Muscle layer of duodenum (tissue), 2 donors: ENCODE measurements around the gene AS3MT.
"Not testable (repeated sequence)": the region's sequence is repeated elsewhere in the genome, so short reads cannot be mapped to it uniquely, and the experiment has no call there.

Experiments used
- H3K27ac ChIP-seq: one replicate; pipeline ENCODE4 v1.7.0; 2013; ENCODE audit warnings: mild to moderate bottlenecking, low read length
- H3K27me3 ChIP-seq: one replicate; pipeline ENCODE4 v1.7.0; 2013; ENCODE audit warnings: low read depth, mild to moderate bottlenecking, control low read depth, low read length
- H3K36me3 ChIP-seq, 2 donors: one replicate each; pipeline ENCODE4 v1.7.0; 2013; ENCODE audit warnings: low read length in 2 of 2, control low read depth in 1 of 2, mild to moderate bottlenecking in 1 of 2; ENCODE audit not compliant: insufficient read depth in 2 of 2, control insufficient read depth in 1 of 2
- H3K4me1 ChIP-seq, 2 donors: one replicate each; pipeline ENCODE4 v1.7.0; 2013; ENCODE audit warnings: low read length in 2 of 2, mild to moderate bottlenecking in 2 of 2, control low read depth in 1 of 2, moderate library complexity in 1 of 2; ENCODE audit not compliant: insufficient read depth in 2 of 2, control insufficient read depth in 1 of 2
- H3K4me3 ChIP-seq, 2 donors: one replicate each; pipeline ENCODE4 v1.7.0; 2013; ENCODE audit warnings: low read length in 2 of 2, low read depth in 1 of 2, mild to moderate bottlenecking in 1 of 2
- H3K9me3 ChIP-seq, 2 donors: one replicate each; pipeline ENCODE4 v1.7.0; 2013; ENCODE audit warnings: low read length in 2 of 2, control low read depth in 1 of 2, mild to moderate bottlenecking in 1 of 2; ENCODE audit not compliant: control insufficient read depth in 1 of 2
- donor health status: healthy.

AS3MT gene

DNA sequence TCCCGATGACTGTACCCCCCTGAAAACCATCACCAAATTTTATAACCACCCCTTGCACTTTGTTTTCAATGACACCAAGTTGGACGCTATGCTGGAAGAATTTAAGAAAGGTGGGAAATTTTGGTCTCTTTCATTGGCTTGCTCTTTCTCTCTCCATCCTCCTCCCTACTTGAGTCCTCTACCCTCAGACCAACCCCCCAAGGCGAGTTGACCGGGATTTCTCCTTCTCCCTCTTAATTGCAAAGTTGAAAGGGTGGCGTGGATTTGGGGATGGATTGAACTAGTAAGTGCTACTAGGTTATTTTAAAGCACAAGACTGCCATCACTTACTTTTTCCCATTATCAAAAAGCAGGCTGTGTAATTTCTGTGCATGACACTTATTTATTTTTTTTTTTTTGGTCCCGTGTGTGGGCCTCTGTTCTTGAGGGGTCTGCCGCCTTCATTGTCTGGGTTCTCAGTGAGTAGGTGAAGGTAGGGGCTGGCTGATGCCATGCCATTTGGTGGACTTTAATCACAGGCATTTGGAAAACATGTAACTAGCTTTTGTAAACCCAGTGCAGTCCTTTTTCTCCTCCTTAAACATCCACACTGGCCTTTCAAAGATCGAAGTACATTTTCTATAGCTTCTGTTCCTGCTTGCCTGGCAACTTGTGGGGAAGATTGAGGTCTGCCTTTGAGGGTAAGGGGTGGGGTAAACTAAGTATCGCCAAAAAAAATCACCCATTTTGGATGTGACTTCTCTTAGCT is 50.9 kb downstream of the AS3MT start:
- H3K27me3 ChIP-seq = no peaks in the 10 kb centered on the region
- no peaks in the 10 kb centered on the region for H3K9me3 ChIP-seq
- peak overlapping the region; percentile 71 to 99 for H3K4me3 ChIP-seq
- no peak overlapping the region for H3K27ac ChIP-seq
- H3K4me1 ChIP-seq = peaks cover 4 to 33% of the 10 kb centered on the region in 2 donors
- H3K36me3 ChIP-seq = no peaks in the 10 kb centered on the region

DNA sequence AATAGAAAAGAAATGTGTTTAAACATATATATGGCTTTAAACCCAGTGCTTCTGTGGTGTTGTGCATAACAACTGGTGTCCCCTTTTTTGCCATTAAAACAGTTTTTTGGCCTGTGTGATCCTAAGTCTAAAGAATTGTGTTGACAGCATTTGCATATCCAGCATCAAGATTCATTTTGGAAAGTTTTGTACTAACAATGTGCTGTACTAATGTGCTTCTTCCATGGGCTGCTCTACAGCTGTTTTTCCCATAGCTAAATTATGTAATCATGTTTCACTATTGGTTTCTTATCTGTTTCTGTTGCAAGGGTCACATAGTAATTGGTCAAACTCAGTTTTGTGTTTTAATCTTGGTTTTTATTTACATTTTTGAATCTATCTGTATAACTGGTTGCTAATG is 54.3 kb downstream of the AS3MT start:
- H3K27ac ChIP-seq = no peak overlapping the region
- H3K27me3 ChIP-seq = no peaks in the 10 kb centered on the region
- H3K9me3 ChIP-seq = no peaks in the 10 kb centered on the region
- peaks cover 4 to 26% of the 10 kb centered on the region in 2 donors for H3K4me1 ChIP-seq
- no peaks in the 10 kb centered on the region for H3K36me3 ChIP-seq
- H3K4me3 ChIP-seq = no peak overlapping the region

GRCh38 chr10:102926842-102927241 is 57.6 kb downstream of the AS3MT start:
- H3K36me3 ChIP-seq = no peaks in the 10 kb centered on the region
- H3K27ac ChIP-seq = no peak overlapping the region
- H3K4me1 ChIP-seq = no peaks in the 10 kb centered on the region
- no peak overlapping the region for H3K4me3 ChIP-seq
- H3K27me3 ChIP-seq = no peaks in the 10 kb centered on the region
- no peaks in the 10 kb centered on the region for H3K9me3 ChIP-seq

DNA sequence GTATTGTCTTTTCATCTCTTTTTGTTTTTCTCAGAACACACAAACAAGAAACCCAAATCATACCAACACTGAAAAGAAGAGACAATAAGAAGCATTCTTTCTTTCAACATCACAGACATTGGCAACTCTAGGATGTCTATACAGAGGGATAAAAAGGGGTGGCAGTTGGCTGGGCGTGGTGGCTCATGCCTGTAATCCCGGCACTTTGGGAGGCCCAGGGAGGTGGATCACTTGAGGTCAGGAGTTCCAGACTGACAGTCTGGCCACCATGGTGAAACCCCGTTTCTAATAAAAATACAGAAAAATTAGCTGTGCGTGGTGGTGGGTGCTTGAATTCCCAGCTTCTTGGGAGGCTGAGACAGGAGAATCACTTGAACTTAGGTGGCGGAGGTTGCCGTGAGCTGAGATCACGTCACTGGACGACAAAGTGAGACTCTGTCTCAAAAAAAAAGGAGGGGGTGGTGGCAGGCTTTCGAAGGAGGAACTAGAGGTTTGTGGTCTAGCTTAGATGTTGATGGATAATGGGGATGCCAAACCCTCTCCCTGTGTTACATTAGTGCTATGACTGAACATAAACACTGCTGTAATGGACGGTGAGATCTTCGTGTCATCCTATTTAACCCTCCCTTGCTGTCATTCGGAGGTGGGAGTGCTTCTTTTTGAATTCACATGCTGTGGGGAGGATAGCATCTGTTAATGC is 58.2 kb downstream of the AS3MT start:
- Histone ChIP-seq H3K4me1 (no peaks in the 10 kb centered on the region), H3K27ac (no peak overlapping the region), H3K27me3 (no peaks in the 10 kb centered on the region), H3K4me3 (no peak overlapping the region), H3K9me3 (no peaks in the 10 kb centered on the region), H3K36me3 (no peaks in the 10 kb centered on the region)

GRCh38 chr10:102928442-102928841 is 59.2 kb downstream of the AS3MT start:
- H3K4me1 ChIP-seq, H3K27me3 ChIP-seq, H3K27ac ChIP-seq, H3K36me3 ChIP-seq, H3K4me3 ChIP-seq, H3K9me3 ChIP-seq: not testable (repeated sequence)

DNA sequence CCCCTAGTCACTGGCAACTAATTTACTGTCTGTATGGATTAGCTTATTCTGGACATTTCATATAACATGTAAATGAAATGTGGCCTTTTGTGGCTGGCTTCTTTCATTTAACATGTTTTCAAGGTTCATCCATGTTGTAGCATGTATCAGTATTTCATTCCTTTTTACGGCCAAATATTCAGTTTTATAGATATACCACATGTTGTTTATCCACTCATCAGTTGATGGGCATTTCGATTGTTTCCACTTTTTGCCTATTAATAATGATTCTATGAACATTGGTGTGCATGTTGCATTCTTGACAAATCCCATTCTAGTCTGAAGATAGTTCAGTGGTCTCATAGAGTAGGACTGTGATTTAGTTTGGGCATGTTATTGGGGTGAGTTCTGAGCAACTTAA is 61.5 kb downstream of the AS3MT start:
- H3K27me3 ChIP-seq = no peaks in the 10 kb centered on the region
- H3K9me3 ChIP-seq = no peaks in the 10 kb centered on the region
- no peaks in the 10 kb centered on the region for H3K4me1 ChIP-seq
- no peak overlapping the region for H3K4me3 ChIP-seq
- H3K27ac ChIP-seq = no peak overlapping the region
- no peaks in the 10 kb centered on the region for H3K36me3 ChIP-seq

- H3K27me3 ChIP-seq = no peaks in the 10 kb centered on the region
- no peak overlapping the region for H3K4me3 ChIP-seq
- no peaks in the 10 kb centered on the region for H3K36me3 ChIP-seq
- no peak overlapping the region for H3K27ac ChIP-seq
- H3K4me1 ChIP-seq = no peaks in the 10 kb centered on the region
- no peaks in the 10 kb centered on the region for H3K9me3 ChIP-seq
These were observed 62.4 kb downstream of the AS3MT start for GRCh38 chr10:102931643-102932042.

DNA sequence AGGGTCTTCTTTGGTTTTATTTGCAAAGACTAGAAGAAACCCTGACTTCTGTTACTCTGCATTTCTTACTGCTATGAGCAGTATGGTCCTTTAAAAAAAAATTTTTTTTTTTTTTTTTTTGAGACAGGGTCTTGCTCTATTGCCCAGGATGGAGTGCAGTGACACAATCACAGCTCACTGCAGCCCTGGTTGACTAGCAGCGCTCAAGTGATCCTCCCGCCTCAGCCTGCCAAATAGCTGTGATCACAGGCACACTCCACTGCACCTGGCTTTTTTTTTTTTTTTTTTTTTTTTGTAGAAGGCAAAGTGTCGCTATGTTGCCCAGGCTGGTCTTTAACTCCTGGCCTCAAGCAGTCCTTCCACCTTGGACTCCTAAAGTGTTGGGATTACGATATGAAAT is 66.2 kb downstream of the AS3MT start:
- no peaks in the 10 kb centered on the region for H3K36me3 ChIP-seq
- H3K4me3 ChIP-seq = no peak overlapping the region
- H3K27ac ChIP-seq = no peak overlapping the region

DNA sequence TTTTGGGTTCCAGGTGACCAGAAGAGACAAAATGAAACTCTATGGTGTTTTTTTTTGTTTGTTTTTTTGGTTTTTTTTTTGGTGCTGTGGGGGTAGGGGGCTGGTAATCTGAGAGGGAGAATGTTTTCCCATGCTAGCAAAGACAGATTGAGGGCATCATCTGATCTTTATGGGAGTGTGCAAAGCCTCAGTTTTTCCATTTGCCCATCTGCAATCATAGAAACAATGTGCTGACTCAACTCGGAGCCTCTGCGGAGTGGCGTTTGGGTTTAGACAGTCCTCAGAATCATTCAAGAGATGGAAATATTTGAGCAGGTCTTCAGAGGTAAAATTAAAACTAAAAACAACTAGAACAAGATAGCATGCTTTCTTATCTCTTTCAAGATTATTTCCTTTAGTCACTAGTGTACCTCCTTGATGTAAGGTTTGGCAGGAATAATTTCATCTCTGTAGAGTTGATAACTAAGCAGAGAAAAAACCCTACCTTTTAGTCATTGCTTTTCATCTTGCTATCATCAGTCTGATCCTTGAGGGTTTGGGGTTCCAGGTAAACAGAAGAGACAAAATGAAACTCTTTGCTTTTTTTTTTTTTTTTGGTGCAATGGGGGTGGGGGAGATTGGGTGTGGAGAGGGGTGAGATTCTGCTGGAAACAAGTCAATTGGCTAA is 66.8 kb downstream of the AS3MT start:
- no peaks in the 10 kb centered on the region for H3K36me3 ChIP-seq
- no peak overlapping the region for H3K4me3 ChIP-seq
- no peak overlapping the region for H3K27ac ChIP-seq
- H3K9me3 ChIP-seq = no peaks in the 10 kb centered on the region
- H3K4me1 ChIP-seq = no peaks in the 10 kb centered on the region
- no peaks in the 10 kb centered on the region for H3K27me3 ChIP-seq

More for the DNA sequence above, 66.2 kb downstream of the AS3MT start:
- H3K4me1 ChIP-seq = no peaks in the 10 kb centered on the region
- no peaks in the 10 kb centered on the region for H3K27me3 ChIP-seq
- H3K9me3 ChIP-seq = no peaks in the 10 kb centered on the region

- Histone ChIP-seq H3K27ac (no peak overlapping the region), H3K4me1 (no peaks in the 10 kb centered on the region), H3K4me3 (no peak overlapping the region), H3K9me3 (no peaks in the 10 kb centered on the region), H3K36me3 (no peaks in the 10 kb centered on the region), H3K27me3 (no peaks in the 10 kb centered on the region)
These were observed 72.1 kb downstream of the AS3MT start for GRCh38 chr10:102941401-102941800.

GRCh38 chr10:102945449-102945848 is 76.2 kb downstream of the AS3MT start:
- Histone ChIP-seq H3K9me3 (no peaks in the 10 kb centered on the region), H3K27ac (no peak overlapping the region), H3K4me1 (no peaks in the 10 kb centered on the region), H3K36me3 (no peaks in the 10 kb centered on the region), H3K27me3 (no peaks in the 10 kb centered on the region), H3K4me3 (no peak overlapping the region)
